ENCODE measurements around the gene PLLP. TPM values are rescaled to one million over a fixed set of nuclear protein-coding genes. Genes with fewer than 3 reads are reported as not detected.

The PLLP gene
- total and polyA plus RNA-seq, 9 of the 15 experiments (the other 6 are each of a cell fraction or from before 2014, with no cell fraction given) = 0.09 to 0.96 (median 0.27) TPM

GRCh38 chr16:57253466-57253865 is 31.0 kb downstream of the PLLP start:
- no peak for FAIRE-seq
- Histone ChIP-seq H3K4me1 (replicated peaks in 1 of 2; ENCODE audit: control insufficient read depth in 2 of 2, insufficient read depth in 2 of 2, low read length in 2 of 2) (peaks cover 3 to 13% of the 10 kb centered on the region in 2 experiments; a peak in 3 of 5 replicates), H3K27me3 (ENCODE audit: control insufficient read depth in 2 of 2, insufficient read depth in 2 of 2, low read length in 2 of 2) (no peaks in the 10 kb centered on the region), H2AFZ (ENCODE audit: low read depth, low read length) (no peak overlapping the region), H3K36me3 (ENCODE audit: control insufficient read depth, insufficient read depth, low read length) (peaks cover 23% of the 10 kb centered on the region; the same call in 2 of the 3 replicates), H3K27ac (ENCODE audit: extremely low read depth, low read depth, low read length) (no peak overlapping the region), H3K9me1 (ENCODE audit: control insufficient read depth, insufficient read depth, low read length) (no peaks in the 10 kb centered on the region), H3K9ac (ENCODE audit: insufficient read depth in 1 of 2, low read depth in 2 of 2, low read length in 2 of 2) (no peak overlapping the region), H3K4me3 (no peak overlapping the region), H3K9me3 (replicated peaks; ENCODE audit: control insufficient read depth, insufficient read depth, low read depth, low read length) (no peaks in the 10 kb centered on the region), H3K79me2 (ENCODE audit: control insufficient read depth, insufficient read depth, low read length) (no peaks in the 10 kb centered on the region), H4K20me1 (replicated peaks; ENCODE audit: control insufficient read depth, insufficient read depth, low read length) (no peaks in the 10 kb centered on the region), H3K4me2 (ENCODE audit: insufficient read depth, low read length) (no peak overlapping the region)
- intact Hi-C loops (cut with micrococcal nuclease) = no loop called here
- no peak for ATAC-seq
- no peak for DNase-seq (ENCODE audit: extremely low read depth in 1 of 4, low spot score in 3 of 4)
- BruUV-seq (replicated peaks) = no TSS peak
- TF ChIP-seq E2F6 (IDR thresholded peaks at IDR 0.05; ENCODE audit: borderline replicate concordance in 1 of 2, extremely low read depth in 1 of 2, insufficient read depth in 1 of 2, insufficient read length in 1 of 2, low read depth in 1 of 2, low read length in 1 of 2, poor library complexity in 1 of 2, severe bottlenecking in 1 of 2) (no peak), CEBPG (CRISPR knock-in tag; IDR thresholded peaks at IDR 0.05) (no peak), CEBPG (tag; conservative IDR thresholded peaks at IDR 0.05 in 1 of 2, IDR thresholded peaks at IDR 0.05 in 1 of 2) (peak; percentile 33 to 35; a peak in 3 of 4 replicates), CEBPB (tag; IDR thresholded peaks at IDR 0.05) (peak; percentile 79)
- CTCF ChIA-PET (ENCODE audit: low intra/inter-chr PET ratio) = no interaction called here
- WGBS (ENCODE audit: insufficient coverage, low coverage, missing lambda C conversion rate) = 96% methylated on average over 1 of the region's 1 CpG
- in situ Hi-C loops (cut with MboI) = no loop called here
- POLR2A ChIA-PET = interaction anchor here (1.0 kb wide), 1 partner anchor 15 kb away, joined by 4 read pairs; no protein-coding TSS in a partner anchor

Data from K562 (cell line).